AG04449 (cell line): ENCODE measurements around the gene PARP4.
"Not testable (repeated sequence)": the region's sequence is repeated elsewhere in the genome, so short reads cannot be mapped to it uniquely, and the experiment has no call there.

ENCODE experiments used
- CTCF ChIA-PET: fragments of 350-600 bp; formaldehyde crosslinking; extraction: SDS; loops from one replicate; lab custom pipeline; 2021; ENCODE audit warnings: antibody characterized with exemption; lab: Yijun Ruan, JAX
- POLR2A ChIA-PET: fragments of 400-600, 350-600 bp; formaldehyde crosslinking; extraction: SDS; loops from one replicate; lab custom pipeline; 2020; ENCODE audit warnings: antibody characterized with exemption, inconsistent platforms; lab: Yijun Ruan, JAX
- DNase-seq: peaks from one replicate; pipeline ENCODE4 v3.0.0-alpha.2; 2010; ENCODE audit warnings: low read depth, low spot score
- H3K4me3 ChIP-seq: 2 replicates; pipeline ENCODE4 v1.5.1; 2011; ENCODE audit warnings: low read depth, mild to moderate bottlenecking, control low read depth, low read length
- TF ChIP-seq, protein P1 (sequence below): IDR thresholded peaks from one replicate; pipeline ENCODE4 v1.5.1; 2011; ENCODE audit warnings: mild to moderate bottlenecking, moderate library complexity, low read length, control low read depth, inconsistent platforms; ENCODE audit not compliant: insufficient read depth; ENCODE audit errors: missing control alignments

The PARP4 gene

DNA sequence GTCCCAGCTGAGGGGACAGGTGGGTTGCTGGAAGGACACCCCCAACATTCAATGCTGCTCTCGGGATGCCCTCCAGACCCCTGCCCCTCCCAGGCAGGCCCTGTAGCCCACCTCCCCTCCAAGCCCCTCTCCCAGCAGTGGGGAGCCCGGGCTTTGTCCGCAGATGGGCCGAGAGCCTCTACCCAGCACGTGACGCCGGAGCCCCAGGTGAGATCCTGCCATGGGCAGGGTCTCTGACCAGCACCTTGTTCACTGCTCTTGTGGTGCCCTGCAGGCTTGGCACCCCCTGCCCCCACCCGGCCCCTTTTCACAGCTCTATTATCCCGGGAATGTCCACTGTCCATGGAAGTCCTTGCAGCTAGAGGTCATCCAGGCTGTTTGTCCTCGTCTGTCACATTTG, 126.7 kb downstream of the PARP4 start:
- no peak overlapping the region for H3K4me3 ChIP-seq
- POLR2A ChIA-PET = no interaction called here
- TF ChIP-seq, protein P1, sequence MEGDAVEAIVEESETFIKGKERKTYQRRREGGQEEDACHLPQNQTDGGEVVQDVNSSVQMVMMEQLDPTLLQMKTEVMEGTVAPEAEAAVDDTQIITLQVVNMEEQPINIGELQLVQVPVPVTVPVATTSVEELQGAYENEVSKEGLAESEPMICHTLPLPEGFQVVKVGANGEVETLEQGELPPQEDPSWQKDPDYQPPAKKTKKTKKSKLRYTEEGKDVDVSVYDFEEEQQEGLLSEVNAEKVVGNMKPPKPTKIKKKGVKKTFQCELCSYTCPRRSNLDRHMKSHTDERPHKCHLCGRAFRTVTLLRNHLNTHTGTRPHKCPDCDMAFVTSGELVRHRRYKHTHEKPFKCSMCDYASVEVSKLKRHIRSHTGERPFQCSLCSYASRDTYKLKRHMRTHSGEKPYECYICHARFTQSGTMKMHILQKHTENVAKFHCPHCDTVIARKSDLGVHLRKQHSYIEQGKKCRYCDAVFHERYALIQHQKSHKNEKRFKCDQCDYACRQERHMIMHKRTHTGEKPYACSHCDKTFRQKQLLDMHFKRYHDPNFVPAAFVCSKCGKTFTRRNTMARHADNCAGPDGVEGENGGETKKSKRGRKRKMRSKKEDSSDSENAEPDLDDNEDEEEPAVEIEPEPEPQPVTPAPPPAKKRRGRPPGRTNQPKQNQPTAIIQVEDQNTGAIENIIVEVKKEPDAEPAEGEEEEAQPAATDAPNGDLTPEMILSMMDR = no peak
- no peak for DNase-seq
- CTCF ChIA-PET = no interaction called here

DNA sequence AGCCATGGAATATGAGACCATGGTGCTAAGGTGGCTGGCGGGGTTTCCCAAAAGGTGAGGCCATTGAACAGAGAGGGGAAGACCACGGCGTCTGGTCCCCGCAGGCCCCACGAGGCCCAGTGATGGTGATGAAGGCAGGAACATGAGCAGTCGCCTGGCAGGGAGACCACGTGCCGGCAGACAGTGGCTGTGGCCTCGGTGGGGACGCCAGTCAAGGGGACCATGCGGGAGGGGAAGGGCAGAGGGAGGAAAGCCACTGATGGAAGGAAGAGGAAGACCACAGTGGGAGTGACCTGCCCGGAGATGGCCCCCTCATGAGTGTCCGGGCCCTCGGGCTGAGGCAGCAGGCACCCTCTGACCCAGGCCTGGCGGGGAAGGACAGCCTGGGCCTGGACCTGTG, 127.6 kb downstream of the PARP4 start:
- H3K4me3 ChIP-seq, CTCF ChIA-PET, POLR2A ChIA-PET, DNase-seq: not testable (repeated sequence)

DNA sequence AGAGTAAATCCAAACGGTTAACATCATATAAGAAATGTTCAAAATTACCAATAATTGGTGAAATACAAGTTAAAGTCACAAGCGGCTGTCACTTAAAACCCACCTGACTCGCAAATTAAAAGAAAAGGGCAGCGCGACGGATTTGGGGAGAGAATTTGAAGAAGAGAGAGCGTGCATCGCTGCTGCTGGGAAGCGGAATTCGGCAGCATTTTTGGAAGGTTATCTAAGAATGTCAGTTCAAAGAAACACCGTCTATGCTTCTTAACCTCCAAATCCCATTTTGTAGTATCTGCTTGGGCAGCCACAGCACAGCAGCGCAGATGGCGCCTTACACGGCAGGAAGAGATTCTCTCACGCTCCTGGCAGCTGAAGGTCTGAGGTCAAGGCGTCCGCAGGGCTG, 128.5 kb downstream of the PARP4 start:
- H3K4me3 ChIP-seq, CTCF ChIA-PET, DNase-seq, POLR2A ChIA-PET: not testable (repeated sequence)

DNA sequence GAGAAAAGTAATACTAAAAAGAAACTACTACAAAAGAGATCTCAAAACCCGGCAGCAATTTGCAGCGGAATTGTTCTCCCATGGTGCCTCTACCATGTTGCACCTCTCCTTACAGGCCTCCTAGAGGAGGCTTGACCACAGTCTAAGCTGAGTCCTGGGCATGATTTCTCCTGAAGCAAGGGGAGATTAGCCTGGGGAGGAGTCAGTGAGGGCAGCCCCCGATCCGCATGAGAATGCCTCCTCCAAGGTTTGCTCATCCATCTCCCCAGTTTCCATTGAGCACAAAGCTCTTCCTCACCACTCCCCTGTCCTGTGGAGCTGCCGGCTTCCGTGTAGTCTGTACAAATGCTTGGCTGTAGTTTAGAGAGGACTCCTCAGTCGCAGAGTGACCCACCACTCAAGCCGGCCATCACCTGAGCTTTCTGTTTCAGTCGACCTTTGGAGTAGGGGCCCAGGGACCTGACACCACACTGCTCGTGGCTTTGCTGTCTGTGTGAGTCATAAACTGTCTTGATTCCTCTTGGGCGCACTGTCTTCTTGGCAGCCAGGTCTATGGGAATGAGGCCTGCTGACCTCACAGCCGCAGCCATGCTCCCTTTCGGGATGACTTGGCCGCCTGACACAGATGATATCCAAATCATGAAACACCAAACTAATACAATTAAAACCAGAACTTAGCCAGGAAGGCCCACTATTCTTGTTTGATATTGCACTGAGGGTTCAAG, 130.9 kb downstream of the PARP4 start:
- no peak for DNase-seq
- H3K4me3 ChIP-seq = no peak overlapping the region
- TF ChIP-seq, protein P1 = no peak
- POLR2A ChIA-PET = no interaction called here
- CTCF ChIA-PET = no interaction called here

DNA sequence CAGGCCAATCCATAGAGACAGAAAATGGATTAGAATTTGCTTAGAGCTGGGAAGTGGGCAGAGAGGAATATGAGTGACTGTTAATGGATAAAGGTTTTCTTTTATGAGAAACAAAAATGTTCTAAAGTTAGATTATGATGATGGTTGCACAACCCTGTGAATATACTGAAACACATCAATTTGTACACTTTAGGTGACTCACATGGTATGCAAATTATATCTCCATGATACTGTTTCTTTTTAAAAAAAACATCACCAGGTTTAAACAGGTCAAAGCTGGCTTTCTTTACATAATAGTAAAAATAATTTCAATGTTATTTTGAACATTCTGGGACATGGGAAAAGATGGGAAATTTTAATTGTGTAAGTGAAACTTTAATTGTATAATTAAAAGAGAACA, 131.7 kb downstream of the PARP4 start:
- H3K4me3 ChIP-seq, POLR2A ChIA-PET, DNase-seq, CTCF ChIA-PET: not testable (repeated sequence)

DNA sequence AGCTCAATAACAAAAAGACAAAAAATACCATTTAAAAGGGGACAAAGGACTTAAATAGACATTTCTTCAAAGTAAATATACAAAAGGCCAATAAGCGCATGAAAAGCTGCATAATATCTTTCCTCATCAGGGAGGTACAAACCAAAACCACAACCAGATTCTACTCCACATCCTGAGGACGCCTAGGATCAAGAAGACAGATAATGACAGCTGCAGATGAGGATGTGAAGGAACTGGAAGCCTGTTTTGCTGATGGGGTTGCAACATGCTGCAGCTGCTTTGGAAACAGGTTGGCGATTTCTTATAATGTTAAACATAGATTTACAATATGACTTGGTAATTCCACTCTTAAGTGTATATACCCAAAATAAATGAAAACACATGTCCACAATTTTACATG, 132.4 kb downstream of the PARP4 start:
- POLR2A ChIA-PET, DNase-seq, CTCF ChIA-PET, H3K4me3 ChIP-seq: not testable (repeated sequence)

DNA sequence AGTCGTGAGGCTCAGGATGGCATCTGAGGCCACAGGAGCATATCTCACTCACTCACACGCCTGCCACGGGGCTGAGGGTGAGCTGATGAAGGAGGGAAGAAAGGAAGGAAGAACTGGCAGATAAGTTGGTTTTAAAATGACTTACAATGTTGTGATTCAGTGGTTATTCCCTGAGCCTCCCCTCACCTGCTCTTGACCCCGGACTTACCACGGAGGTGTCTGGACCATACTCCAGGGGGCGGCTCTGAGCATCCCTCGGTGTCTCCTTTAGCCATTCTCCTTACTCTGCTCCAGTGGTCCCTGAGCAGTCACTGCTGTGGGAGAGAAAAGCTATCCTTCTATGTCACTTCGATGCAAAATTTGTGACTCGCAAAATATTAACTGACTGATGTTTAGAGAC, 141.3 kb downstream of the PARP4 start:
- POLR2A ChIA-PET, CTCF ChIA-PET, H3K4me3 ChIP-seq, DNase-seq: not testable (repeated sequence)
